GM12801 (cell line): Measurements from ENCODE around the gene ACRBP.

ENCODE experiments used
- CTCF ChIP-seq: IDR thresholded peaks from one replicate; pipeline ENCODE4 v1.5.1; 2011; ENCODE audit warnings: control low read depth; ENCODE audit not compliant: insufficient read length; ENCODE audit errors: extremely low read depth

Gene ACRBP

DNA sequence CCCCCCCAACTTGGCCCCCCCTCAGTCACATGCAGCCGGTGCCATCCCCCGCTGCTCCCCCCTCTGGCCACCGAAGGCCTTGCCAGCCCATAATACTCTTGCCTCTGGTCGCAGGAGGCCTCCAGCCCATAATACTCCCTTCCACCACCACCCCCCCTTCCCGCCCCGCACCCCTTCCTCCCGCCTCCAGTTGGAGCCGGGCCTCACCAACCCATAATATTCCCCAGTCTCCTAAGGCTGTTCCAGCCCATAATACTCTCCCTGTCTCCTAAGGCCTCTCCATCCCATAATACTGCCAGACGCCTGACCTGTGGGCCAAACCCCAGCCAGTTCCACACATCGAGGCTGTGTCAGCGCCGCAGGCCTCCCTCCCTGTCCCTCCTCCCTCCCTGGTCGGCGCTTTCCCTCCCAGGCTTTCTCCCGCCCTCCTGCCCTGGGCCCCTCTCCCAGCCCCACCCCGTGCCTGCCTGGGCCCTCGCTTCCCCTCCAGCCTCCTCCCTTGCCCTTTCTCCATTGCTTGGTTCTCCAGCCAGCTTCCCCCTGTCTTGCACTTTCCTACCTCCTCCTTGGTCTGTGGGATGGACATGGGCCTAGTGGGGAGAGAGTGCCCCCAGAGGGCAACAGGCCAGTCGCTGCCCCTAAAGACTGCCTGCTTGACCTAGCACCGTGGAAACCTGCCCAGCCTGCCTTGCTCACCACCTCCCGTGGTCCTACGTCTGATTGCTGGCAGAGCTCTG, 33.3 kb downstream of the ACRBP start:
- no peak for TF ChIP-seq CTCF

DNA sequence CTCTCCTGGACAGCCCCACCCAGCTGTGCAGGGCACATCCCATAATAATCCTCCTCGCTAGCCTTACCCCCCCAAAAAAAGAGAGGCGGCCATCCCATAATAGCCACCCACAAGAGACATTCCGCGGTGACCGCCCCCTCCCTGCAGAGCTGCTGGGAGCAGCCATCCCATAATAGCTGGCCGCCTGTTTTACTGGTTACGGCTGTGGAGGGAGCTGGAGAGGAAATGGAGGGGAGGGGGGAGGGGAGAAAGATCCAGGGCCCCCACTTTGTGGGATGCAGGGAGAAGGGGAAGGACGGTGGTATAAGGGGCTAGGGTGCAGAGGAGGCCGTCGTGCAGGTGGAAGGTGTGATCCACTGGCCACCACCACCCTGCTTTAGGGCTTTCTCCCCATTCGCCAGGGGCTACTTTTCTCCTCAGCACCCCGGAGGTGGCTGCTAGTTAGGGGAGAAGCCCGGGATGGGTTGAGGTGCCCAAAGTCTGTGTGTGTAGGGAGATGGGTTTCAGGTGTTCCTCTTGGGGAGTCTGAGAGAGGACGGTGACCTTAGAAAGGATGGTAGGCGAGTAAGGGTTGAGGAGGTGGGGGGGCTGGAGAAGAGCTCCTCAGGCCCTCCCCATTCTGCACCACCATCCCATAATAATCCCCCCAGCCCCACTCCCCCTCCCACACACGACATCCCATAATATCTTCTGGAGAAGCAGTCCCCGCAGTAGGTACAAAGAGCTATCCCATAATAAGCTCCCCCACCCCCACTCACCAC, 34.0 kb downstream of the ACRBP start:
- TF ChIP-seq CTCF: no peak

GRCh38 chr12:6612652-6613014, 34.6 kb downstream of the ACRBP start:
- TF ChIP-seq CTCF: no peak

- no peak for TF ChIP-seq CTCF
Measured at GRCh38 chr12:6612247-6612646, 35.0 kb downstream of the ACRBP start.

DNA sequence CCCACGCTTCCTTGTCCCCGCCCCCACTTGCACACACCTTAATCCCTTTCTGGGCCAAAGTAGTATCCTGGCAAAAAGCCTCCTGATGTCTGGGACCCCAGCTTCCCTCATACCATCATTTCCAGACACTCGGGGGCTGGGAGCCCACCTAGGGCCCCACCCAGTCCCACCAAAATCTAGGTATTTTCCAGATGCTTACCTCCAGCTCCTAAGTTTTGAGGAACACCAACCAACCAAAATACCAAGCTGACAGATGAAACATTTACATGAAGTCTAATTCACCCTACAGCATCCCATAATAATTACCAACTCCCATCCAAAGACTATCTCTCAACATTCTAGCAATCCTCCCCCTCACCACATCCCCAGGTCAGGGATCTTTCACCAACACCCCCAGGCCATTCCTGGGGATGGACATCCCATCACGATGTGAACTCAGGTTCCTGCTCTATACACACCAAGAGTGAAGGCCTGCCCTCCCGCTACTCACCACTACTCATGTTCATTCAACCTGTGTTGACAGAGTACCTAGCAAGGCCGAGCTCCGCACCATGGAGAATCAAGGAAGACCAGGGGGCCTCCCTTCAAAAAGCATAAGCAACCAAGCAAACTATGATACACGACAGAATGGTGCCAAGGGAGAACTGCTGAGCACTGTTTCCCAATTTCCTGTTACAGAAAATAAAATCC, 38.5 kb downstream of the ACRBP start:
- no peak for TF ChIP-seq CTCF

- no peak for TF ChIP-seq CTCF
Measured at GRCh38 chr12:6607751-6608591, 39.3 kb downstream of the ACRBP start.
